ENCODE results near the gene TNNC2. TPM values are rescaled to one million over a fixed set of nuclear protein-coding genes. Genes with fewer than 3 reads are reported as not detected.
"Not testable (repeated sequence)": the region's sequence is repeated elsewhere in the genome, so short reads cannot be mapped to it uniquely, and the experiment has no call there.

The TNNC2 gene
- total and polyA plus RNA-seq, 2 donors from 2014 or later, result 1.9 TPM; not detected in 1

DNA sequence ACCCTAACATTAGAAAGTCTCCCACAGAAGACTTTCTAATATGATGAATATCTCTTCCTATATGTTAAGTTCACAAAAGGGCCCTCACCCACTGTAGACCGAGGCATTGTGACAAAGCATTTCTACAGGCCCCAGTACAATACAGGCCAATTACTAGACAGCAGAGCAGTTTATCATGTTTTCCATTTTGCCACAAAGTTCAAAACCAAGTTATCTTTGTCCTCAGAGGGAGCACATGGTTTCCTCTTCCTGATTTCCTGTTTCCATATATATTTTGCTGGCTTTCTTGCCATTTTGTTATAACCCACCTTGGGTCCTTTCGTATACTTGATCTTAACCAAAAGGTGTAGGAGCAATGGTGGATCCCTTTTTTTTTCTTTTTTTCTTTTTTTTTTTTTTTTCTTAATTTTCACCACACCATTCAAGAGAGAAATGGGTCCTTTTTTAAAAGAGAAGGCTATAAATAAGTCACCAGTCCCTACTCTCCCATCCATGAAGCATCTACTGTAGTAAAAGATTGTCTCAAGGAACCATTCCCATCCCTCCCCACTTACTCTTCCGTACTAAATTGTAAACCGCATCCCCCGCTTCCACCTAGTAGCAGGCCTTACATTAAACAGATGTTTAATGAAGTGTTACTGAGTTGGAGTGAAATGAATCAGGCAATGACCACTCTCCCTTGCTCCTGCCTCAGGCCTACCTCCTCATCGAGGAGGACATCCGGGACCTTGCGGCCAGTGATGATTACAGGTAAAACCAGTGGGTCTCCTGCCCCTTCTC, 16.7 kb downstream of the TNNC2 start:
- H3K4me3 ChIP-seq (ENCODE audit: low read length in 3 of 3), result no peak overlapping the region
- no peak overlapping the region for H3K27ac ChIP-seq (ENCODE audit: low read depth in 2 of 2, low read length in 2 of 2)
- TF ChIP-seq CTCF (IDR thresholded peaks at IDR 0.05; ENCODE audit: borderline replicate concordance, extremely low read depth, insufficient read depth), result no peak
- H3K4me1 ChIP-seq (ENCODE audit: control insufficient read depth in 2 of 3, insufficient read depth in 2 of 3, low read depth in 1 of 3, low read length in 3 of 3), result peaks cover 0 to 5% (median 0%) of the 10 kb centered on the region in 3 donors
- H3K9ac ChIP-seq (ENCODE audit: low read length in 3 of 3), result no peak overlapping the region
- intact Hi-C loops (cut with DNase I), result no loop called here
- H3K9me3 ChIP-seq (ENCODE audit: control insufficient read depth in 2 of 3, insufficient read depth in 1 of 3, low read length in 3 of 3), result no peaks in the 10 kb centered on the region
- FAIRE-seq, result no peak
- H3K36me3 ChIP-seq (ENCODE audit: control insufficient read depth in 2 of 3, insufficient read depth in 3 of 3, low read length in 3 of 3), result peaks cover 10 to 31% (median 30%) of the 10 kb centered on the region in 3 donors
- H3K27me3 ChIP-seq (ENCODE audit: control insufficient read depth, insufficient read depth, low read length), result no peaks in the 10 kb centered on the region
- peak in 2 of 5 donors; percentile 64 to 70 for DNase-seq

GRCh38 chr20:45801851-45802250, 25.3 kb downstream of the TNNC2 start:
- Histone ChIP-seq H3K27ac (ENCODE audit: low read depth in 2 of 2, low read length in 2 of 2) (no peak overlapping the region), H3K9me3 (ENCODE audit: control insufficient read depth in 2 of 3, insufficient read depth in 1 of 3, low read length in 3 of 3) (no peaks in the 10 kb centered on the region), H3K4me3 (ENCODE audit: low read length in 3 of 3) (no peak overlapping the region), H3K9ac (ENCODE audit: low read length in 3 of 3) (no peak overlapping the region), H3K4me1 (ENCODE audit: control insufficient read depth in 2 of 3, insufficient read depth in 2 of 3, low read depth in 1 of 3, low read length in 3 of 3) (no peaks in the 10 kb centered on the region), H3K36me3 (ENCODE audit: control insufficient read depth in 2 of 3, insufficient read depth in 3 of 3, low read length in 3 of 3) (peaks cover 5 to 54% (median 44%) of the 10 kb centered on the region in 3 donors), H3K27me3 (ENCODE audit: control insufficient read depth, insufficient read depth, low read length) (no peaks in the 10 kb centered on the region)
- FAIRE-seq (no peak), DNase-seq (no peak)
- TF ChIP-seq CTCF (IDR thresholded peaks at IDR 0.05; ENCODE audit: borderline replicate concordance, extremely low read depth, insufficient read depth), result no peak
- intact Hi-C loops (cut with DNase I), result loop anchor here (10.0 kb wide), 1 partner anchor 143 kb away; no protein-coding TSS in a partner anchor

GRCh38 chr20:45798935-45799642, 28.0 kb downstream of the TNNC2 start:
- Histone ChIP-seq H3K36me3 (ENCODE audit: control insufficient read depth in 2 of 3, insufficient read depth in 3 of 3, low read length in 3 of 3) (peaks cover 4 to 42% (median 37%) of the 10 kb centered on the region in 3 donors), H3K27ac (ENCODE audit: low read depth in 2 of 2, low read length in 2 of 2) (no peak overlapping the region), H3K9me3 (ENCODE audit: control insufficient read depth in 2 of 3, insufficient read depth in 1 of 3, low read length in 3 of 3) (no peaks in the 10 kb centered on the region), H3K27me3 (ENCODE audit: control insufficient read depth, insufficient read depth, low read length) (no peaks in the 10 kb centered on the region), H3K4me3 (ENCODE audit: low read length in 3 of 3) (no peak overlapping the region), H3K4me1 (ENCODE audit: control insufficient read depth in 2 of 3, insufficient read depth in 2 of 3, low read depth in 1 of 3, low read length in 3 of 3) (no peaks in the 10 kb centered on the region), H3K9ac (ENCODE audit: low read length in 3 of 3) (no peak overlapping the region)
- intact Hi-C loops (cut with DNase I), result no loop called here
- peak; percentile 58 for TF ChIP-seq CTCF (IDR thresholded peaks at IDR 0.05; ENCODE audit: borderline replicate concordance, extremely low read depth, insufficient read depth)
- FAIRE-seq, result no peak
- peak in 4 of 5 donors; percentile 56 to 75 (median 62) for DNase-seq

GRCh38 chr20:45797955-45798354, 29.2 kb downstream of the TNNC2 start:
- H3K27ac ChIP-seq (ENCODE audit: low read depth in 2 of 2, low read length in 2 of 2); intact Hi-C loops (cut with DNase I); FAIRE-seq; H3K27me3 ChIP-seq (ENCODE audit: control insufficient read depth, insufficient read depth, low read length); DNase-seq; H3K4me3 ChIP-seq (ENCODE audit: low read length in 3 of 3); H3K9me3 ChIP-seq (ENCODE audit: control insufficient read depth in 2 of 3, insufficient read depth in 1 of 3, low read length in 3 of 3); H3K9ac ChIP-seq (ENCODE audit: low read length in 3 of 3); H3K4me1 ChIP-seq (ENCODE audit: control insufficient read depth in 2 of 3, insufficient read depth in 2 of 3, low read depth in 1 of 3, low read length in 3 of 3): not testable (repeated sequence)
- H3K36me3 ChIP-seq (ENCODE audit: control insufficient read depth in 2 of 3, insufficient read depth in 3 of 3, low read length in 3 of 3), result peaks cover 4 to 31% (median 27%) of the 10 kb centered on the region in 3 donors

GRCh38 chr20:45797510-45797909, 29.6 kb downstream of the TNNC2 start:
- H3K4me1 ChIP-seq (ENCODE audit: control insufficient read depth in 2 of 3, insufficient read depth in 2 of 3, low read depth in 1 of 3, low read length in 3 of 3); H3K9ac ChIP-seq (ENCODE audit: low read length in 3 of 3); DNase-seq; H3K27me3 ChIP-seq (ENCODE audit: control insufficient read depth, insufficient read depth, low read length); FAIRE-seq; H3K9me3 ChIP-seq (ENCODE audit: control insufficient read depth in 2 of 3, insufficient read depth in 1 of 3, low read length in 3 of 3); H3K4me3 ChIP-seq (ENCODE audit: low read length in 3 of 3); H3K27ac ChIP-seq (ENCODE audit: low read depth in 2 of 2, low read length in 2 of 2); intact Hi-C loops (cut with DNase I): not testable (repeated sequence)
- H3K36me3 ChIP-seq (ENCODE audit: control insufficient read depth in 2 of 3, insufficient read depth in 3 of 3, low read length in 3 of 3), result peaks cover 4 to 26% (median 25%) of the 10 kb centered on the region in 3 donors

All from kidney (tissue), 14 donors.